IgD-negative memory B cell (primary cell): ENCODE results near the gene IL23R. TPM values are rescaled to one million over a fixed set of nuclear protein-coding genes. Genes with fewer than 3 reads are reported as not detected.

Experiments used
- H3K27ac Mint-ChIP-seq, 3 donors: one replicate each; pipeline ENCODE4 v1.8.0; 2020 to 2022; ENCODE audit warnings: mild to moderate bottlenecking in 3 of 3, mixed read lengths in 3 of 3, moderate library complexity in 1 of 3
- H3K27me3 Mint-ChIP-seq: one replicate; pipeline ENCODE4 v1.8.0; 2021; ENCODE audit warnings: mixed read lengths
- H3K36me3 Mint-ChIP-seq: one replicate; pipeline ENCODE4 v1.8.0; 2020; ENCODE audit warnings: mild to moderate bottlenecking, mixed read lengths
- H3K4me1 Mint-ChIP-seq, 3 donors: one replicate each; pipeline ENCODE4 v1.8.0; 2020 to 2022; ENCODE audit warnings: mixed read lengths in 3 of 3, mild to moderate bottlenecking in 1 of 3
- H3K4me3 Mint-ChIP-seq, 4 donors: one replicate each; pipeline ENCODE4 v1.8.0; 2020 to 2022; ENCODE audit warnings: mild to moderate bottlenecking in 4 of 4, mixed read lengths in 4 of 4, moderate library complexity in 3 of 4
- H3K9me3 Mint-ChIP-seq, 3 donors: one replicate each; pipeline ENCODE4 v1.8.0; 2020 to 2021; ENCODE audit warnings: mixed read lengths in 3 of 3, mild to moderate bottlenecking in 1 of 3
- polyA plus RNA-seq: library from polyadenylated mRNA; unstranded; fragments of 300-500 nt; fragmentation: Illumina TruSeq; gene quantifications from one replicate; pipeline ENCODE4 v1.2.3, GENCODE V29; 2021

The IL23R gene
- polyA plus RNA-seq, 1 donor from 2014 or later: not detected

DNA sequence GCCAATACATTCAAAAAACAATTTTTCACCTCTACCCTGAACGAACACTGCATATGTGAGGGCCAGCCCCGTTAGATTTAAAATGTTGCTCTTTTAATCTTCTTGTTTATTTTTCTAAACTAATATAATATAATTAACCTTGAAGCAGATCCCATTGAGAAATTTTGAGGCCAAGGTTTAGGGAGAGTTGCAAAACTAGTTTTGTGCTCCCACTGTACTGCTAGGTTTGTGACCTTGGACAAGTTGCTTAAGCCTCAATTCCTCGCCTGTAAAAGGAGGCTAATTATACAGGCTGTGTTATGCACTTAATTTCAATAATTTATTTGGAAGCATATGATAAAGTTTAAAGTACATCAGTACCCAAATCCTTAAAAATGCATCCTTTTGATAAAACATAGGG lies 3.7 kb downstream of the IL23R start:
- H3K4me3 Mint-ChIP-seq: no peak overlapping the region
- H3K27ac Mint-ChIP-seq: no peak overlapping the region
- H3K36me3 Mint-ChIP-seq: no peaks in the 10 kb centered on the region
- peaks cover 0 to 4% (median 1%) of the 10 kb centered on the region in 3 donors for H3K4me1 Mint-ChIP-seq
- peaks cover 2 to 4% (median 4%) of the 10 kb centered on the region in 3 donors for H3K9me3 Mint-ChIP-seq
- H3K27me3 Mint-ChIP-seq: peaks cover 1% of the 10 kb centered on the region

DNA sequence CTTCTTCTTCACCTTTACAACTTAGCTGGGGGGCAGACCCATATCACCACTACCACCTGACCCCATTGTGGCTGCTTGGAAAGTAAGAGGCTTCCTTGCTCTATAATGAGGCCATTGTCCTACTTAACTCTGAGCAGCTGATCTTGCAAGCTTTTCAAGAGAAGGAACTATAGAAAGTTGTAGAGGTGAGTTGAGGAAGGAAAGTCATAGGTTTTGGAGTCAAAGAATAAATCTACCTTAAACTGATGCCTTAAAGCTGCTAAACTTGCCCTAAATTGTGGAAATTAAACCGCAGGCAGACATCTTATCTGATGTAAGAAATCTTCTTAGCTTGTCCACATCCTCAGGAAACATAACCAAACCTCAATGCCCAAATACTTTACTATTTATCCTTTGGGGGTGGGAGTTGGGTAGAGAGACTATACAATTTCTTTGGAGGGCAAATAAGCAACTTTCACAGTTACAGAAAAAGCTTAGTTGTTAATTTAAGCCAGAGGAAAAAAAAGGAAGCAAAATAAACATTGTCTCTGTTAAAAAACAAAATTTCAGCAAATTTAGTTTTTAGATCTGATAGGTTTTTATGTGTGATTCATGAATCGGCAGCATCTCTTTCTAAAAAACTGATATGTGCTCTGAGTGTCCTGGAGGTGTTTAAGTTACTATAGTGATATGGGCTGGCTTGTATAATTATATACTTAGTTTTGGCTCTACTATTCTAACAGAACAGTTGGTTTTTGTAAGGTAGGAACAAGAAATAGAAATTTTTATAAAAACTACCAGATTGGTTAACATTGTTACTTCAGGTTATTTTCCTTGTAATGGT lies 4.7 kb downstream of the IL23R start:
- H3K4me3 Mint-ChIP-seq: peak overlapping the region in 1 of 4 donors; percentile 68
- H3K27ac Mint-ChIP-seq: no peak overlapping the region
- no peaks in the 10 kb centered on the region for H3K9me3 Mint-ChIP-seq
- H3K36me3 Mint-ChIP-seq: no peaks in the 10 kb centered on the region
- peaks cover 1% of the 10 kb centered on the region for H3K27me3 Mint-ChIP-seq
- H3K4me1 Mint-ChIP-seq: peaks cover 0 to 4% (median 2%) of the 10 kb centered on the region in 3 donors

DNA sequence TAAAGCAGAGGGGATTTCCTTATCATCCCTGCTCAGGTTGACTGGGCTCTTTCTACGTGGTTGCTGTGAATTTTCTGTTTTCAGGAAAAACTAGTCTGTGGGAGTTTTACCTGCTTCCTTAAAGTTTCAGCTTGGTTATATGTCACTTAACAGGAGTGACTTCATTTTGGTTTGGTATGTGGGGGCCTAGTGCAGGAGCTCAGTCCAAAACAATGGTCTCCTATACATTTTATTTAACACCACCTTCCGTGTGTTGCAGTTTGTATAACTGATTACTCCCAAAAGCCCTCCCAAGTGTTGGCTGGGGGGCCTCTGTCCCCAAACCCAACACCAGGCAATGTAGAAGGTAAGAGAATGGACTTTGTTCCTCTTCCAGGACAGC lies 5.3 kb downstream of the IL23R start:
- Mint-ChIP-seq H3K27ac (no peak overlapping the region), H3K4me3 (no peak overlapping the region), H3K27me3 (peaks cover 1% of the 10 kb centered on the region), H3K9me3 (no peaks in the 10 kb centered on the region), H3K4me1 (peaks cover 0 to 2% (median 0%) of the 10 kb centered on the region in 3 donors), H3K36me3 (no peaks in the 10 kb centered on the region)

DNA sequence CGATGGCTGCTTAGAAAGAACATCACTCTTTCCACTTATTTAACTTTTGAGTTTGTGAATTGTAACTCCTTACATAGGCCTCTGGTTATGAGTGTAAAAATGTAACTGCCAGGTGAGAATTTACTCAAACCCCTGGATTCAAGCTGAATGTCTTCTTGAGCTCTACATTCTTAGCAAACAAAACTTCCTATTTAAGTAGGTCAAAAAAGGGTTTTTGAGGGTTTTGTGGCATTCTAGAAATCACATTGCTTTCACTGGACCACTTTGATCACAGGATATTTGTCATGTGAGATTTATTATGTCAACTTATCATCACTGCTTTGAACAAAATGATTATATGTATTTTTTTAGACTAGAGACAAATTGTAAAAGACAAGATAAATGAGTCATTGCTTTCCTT lies 5.7 kb downstream of the IL23R start:
- Mint-ChIP-seq H3K36me3 (no peaks in the 10 kb centered on the region), H3K9me3 (no peaks in the 10 kb centered on the region), H3K27me3 (peaks cover 1% of the 10 kb centered on the region), H3K4me1 (peaks cover 0 to 2% (median 0%) of the 10 kb centered on the region in 3 donors), H3K4me3 (no peak overlapping the region), H3K27ac (peak overlapping the region in 1 of 3 donors; percentile 48)

DNA sequence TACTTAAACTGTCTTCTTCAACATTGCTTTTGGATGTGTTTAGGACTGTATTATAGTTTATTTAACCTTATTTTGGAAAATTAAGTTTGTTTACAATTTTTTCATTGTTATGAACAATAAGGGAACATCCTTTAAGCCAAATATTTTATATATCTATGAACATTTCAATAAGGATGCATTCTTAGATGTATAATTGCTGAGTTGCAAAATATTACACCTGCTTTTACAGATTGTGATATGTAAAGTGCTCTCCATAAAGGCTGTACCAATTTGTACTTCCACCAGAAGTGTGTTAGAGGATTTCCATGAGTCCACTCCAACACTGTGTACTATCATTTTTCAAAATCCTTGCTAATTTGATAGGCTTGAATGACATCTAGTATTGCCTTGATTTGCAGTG lies 7.7 kb downstream of the IL23R start:
- Mint-ChIP-seq H3K4me3 (no peak overlapping the region), H3K27ac (no peak overlapping the region), H3K27me3 (peaks cover 2% of the 10 kb centered on the region), H3K4me1 (peaks cover 0 to 2% (median 0%) of the 10 kb centered on the region in 3 donors), H3K36me3 (no peaks in the 10 kb centered on the region), H3K9me3 (no peaks in the 10 kb centered on the region)

DNA sequence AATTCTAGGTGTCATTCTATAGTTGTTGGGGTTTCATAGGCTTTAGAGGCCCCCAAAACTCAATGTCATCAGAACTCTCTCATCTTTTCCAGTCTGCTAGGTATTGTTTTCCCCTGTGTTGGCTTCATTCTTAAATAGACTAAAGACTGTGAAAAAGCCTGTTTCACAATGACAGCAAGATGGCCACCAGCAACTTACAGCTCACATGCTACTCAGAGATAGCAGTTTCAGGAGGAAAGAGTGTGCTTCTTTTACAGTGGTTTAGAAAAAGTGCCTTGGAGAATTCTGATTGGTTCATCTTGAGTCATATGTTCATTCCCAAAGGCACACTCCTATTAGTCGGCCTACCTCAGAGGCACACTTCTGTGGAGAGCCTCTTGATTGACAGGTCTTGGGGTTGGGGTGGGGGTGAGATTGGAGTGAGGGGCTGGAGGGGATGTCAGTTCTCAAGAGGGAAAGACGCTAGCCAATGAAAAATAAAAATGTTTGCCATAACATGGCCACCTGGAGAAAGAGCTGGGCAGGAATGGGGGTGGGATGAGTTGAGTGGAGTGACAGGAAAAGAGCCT lies 8.5 kb downstream of the IL23R start:
- Mint-ChIP-seq H3K9me3 (no peaks in the 10 kb centered on the region), H3K4me3 (peak overlapping the region in 1 of 4 donors; percentile 44), H3K4me1 (peaks cover 0 to 2% (median 0%) of the 10 kb centered on the region in 3 donors), H3K27me3 (peaks cover 2% of the 10 kb centered on the region), H3K36me3 (no peaks in the 10 kb centered on the region), H3K27ac (no peak overlapping the region)

DNA sequence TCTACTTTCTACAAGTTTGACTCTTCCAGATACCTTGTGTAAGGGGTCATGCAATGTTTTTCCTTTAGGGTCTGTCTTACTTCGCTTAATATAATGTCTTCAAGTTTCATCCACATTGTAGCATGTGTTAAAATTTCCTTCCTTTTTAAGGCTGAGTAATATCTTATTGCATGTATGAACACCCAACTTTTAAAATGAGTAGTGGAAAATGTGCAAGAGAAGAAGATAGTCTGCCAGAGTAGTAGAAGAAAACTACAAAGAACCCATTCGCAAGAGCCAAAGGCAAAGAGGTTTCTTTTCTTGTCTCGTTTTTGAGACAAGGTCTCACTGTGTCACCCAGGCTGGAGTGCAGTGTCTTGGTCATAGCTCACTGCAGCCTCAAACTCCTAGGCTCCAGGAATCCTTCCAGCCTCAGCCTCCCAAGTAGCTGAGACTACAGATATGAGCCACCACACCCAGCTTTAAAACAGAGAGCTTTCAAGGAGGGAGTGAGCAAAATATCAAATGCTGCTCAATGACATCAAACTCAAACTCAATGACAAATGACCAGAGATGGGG lies 9.4 kb downstream of the IL23R start:
- Mint-ChIP-seq H3K27me3 (peaks cover 2% of the 10 kb centered on the region), H3K4me3 (no peak overlapping the region), H3K27ac (no peak overlapping the region), H3K36me3 (no peaks in the 10 kb centered on the region), H3K9me3 (no peaks in the 10 kb centered on the region), H3K4me1 (peaks cover 0 to 2% (median 0%) of the 10 kb centered on the region in 3 donors)

DNA sequence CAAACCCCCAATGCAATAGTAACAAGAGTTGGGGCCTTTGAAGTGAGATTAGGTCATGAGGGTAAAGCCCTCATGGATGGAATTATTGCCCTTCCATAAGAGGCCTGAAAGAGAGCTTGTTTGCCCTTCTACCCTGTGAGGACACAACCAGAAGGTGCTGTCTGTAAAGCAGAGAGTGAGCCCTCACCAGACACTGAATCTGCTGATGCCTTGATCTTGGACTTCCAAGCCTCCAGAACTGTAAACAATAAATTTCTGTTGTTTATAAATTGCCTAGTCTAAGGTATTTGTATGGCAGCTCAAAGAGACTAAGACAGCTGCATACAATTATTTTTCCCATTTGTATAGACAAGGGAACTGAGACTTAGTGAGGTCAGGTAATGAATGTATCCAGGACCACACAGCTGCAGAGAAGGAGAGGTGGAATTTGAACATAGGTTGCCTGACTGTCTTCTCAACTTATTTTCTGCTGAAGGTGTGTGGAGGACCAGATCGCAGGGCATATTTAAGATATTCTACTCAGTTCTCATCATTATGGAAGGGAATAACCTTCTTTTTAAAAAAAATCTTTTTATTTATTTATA lies 18.7 kb downstream of the IL23R start:
- H3K36me3 Mint-ChIP-seq: peaks cover 2% of the 10 kb centered on the region
- no peak overlapping the region for H3K4me3 Mint-ChIP-seq
- no peak overlapping the region for H3K27ac Mint-ChIP-seq
- no peaks in the 10 kb centered on the region for H3K9me3 Mint-ChIP-seq
- no peaks in the 10 kb centered on the region for H3K4me1 Mint-ChIP-seq
- peaks cover 7% of the 10 kb centered on the region for H3K27me3 Mint-ChIP-seq

DNA sequence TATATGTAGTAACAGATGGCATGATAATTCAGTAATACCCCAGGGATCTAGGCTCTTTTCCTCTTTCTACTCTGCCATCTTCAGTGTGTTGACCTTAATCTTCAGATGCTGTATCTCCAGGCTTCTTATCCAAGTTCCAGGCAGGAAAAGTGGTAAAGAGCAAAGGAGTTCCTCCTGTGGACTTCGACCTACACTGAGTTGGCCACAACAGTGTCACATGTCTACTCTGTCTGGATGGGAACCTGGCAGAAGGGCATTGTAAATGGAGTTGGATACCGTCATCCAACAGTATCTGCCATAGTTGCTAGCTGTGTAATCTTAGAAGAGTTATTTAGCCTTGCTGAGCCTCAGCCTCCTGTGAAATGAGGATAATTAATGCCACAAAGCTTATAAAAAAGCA lies 21.9 kb downstream of the IL23R start:
- Mint-ChIP-seq H3K9me3 (no peaks in the 10 kb centered on the region), H3K27me3 (peaks cover 2% of the 10 kb centered on the region), H3K4me1 (no peaks in the 10 kb centered on the region), H3K36me3 (peaks cover 2% of the 10 kb centered on the region), H3K27ac (no peak overlapping the region), H3K4me3 (no peak overlapping the region)

DNA sequence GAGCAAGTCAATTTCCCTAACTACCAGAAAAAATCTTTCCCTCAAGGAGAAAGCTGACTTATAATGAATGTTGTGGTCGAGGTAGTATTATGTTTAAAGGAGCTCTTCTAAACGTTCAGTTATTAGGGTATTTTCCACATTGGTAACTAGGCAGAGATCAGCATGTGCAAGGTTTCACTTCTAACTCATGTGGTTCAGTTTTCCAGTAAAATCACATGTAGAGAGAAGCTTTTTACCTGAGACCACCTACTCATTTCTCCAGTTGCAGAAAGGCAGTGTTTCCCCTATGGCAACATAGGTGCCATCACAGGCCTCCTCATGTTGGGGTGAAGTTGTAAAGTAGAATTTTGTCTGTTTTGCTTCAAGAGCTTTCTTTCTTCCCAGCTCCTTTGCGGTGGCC lies 23.7 kb downstream of the IL23R start:
- Mint-ChIP-seq H3K27ac (no peak overlapping the region), H3K9me3 (no peaks in the 10 kb centered on the region), H3K36me3 (no peaks in the 10 kb centered on the region), H3K4me1 (no peaks in the 10 kb centered on the region), H3K27me3 (peaks cover 2% of the 10 kb centered on the region), H3K4me3 (no peak overlapping the region)

DNA sequence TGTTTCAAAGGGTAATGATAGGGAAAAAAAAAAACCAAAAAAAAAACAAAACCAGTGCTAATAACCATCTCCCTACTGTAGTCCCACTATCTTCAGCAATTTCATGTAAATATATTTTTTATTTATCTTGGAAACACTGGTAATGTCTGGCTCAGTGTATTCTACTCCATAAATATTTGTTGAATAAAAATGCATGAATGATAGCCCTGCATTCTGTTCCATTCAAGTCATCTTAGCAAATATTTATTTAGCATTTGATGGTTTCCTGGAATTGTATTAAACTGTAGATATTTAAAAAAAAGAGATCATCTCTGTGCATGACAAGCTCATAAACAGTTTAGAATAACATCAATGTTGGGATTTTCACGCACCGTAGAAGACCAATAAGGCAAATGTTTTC lies 24.2 kb downstream of the IL23R start:
- Mint-ChIP-seq H3K9me3 (no peaks in the 10 kb centered on the region), H3K27me3 (peaks cover 2% of the 10 kb centered on the region), H3K4me3 (no peak overlapping the region), H3K4me1 (no peaks in the 10 kb centered on the region), H3K27ac (no peak overlapping the region), H3K36me3 (no peaks in the 10 kb centered on the region)

DNA sequence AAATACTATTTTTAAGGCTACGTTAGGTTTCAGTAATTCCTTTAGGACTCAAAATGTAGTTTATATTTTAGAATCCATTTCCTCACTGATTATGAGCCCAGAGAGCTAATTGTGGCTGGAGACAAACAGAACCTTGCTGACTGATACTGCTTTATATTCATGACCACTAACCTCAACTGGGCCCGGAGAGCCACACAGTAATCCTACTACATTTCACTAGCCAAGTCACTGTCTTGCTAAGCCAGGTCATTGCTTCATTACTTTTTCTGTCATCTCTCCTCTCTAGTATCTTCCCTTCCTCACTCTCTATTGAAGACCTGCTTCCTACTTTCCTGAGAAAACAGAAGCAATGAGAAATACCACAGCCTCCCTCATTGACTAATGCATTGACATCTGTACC lies 24.7 kb downstream of the IL23R start:
- H3K36me3 Mint-ChIP-seq: no peaks in the 10 kb centered on the region
- no peaks in the 10 kb centered on the region for H3K4me1 Mint-ChIP-seq

DNA sequence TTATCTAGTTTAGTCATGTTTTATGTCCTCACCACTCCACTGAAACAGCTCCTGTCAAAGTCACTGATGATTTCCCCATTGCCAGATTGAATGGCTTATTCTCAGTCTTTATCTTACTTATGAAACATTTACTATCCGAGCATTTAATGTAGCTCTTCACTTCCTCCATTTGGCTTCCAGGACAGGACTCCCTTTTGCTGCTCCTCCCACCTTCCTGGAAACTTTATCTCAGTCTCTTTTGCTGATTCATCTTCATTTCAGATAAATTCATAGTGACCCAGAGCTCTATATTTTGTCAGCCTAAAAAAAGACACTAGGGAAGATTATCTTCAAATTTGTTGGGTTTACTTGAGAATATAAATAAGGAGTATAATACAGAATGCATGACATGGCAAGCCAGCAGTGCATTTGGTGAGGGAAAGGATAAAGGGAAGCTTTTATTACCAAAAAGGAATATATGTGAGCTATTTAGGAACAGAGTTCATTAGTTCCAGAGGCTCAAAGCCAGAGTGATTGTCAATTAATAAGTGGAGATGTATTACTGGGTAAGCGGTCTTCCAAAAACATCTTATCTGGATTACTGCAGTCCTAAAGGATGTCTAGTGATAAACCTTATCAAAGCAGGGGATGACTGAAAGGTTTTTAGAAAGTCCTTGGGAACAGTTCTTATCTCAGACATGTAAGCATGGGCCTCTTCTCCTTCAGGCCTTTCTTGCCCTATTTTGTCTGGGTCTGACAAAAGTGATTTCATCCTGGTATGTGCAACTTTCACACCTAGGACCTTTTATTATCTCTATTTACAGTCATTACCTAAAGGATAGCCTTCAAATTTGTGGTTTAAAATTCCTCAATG lies 25.6 kb downstream of the IL23R start:
- Mint-ChIP-seq H3K4me3 (no peak overlapping the region), H3K27me3 (peaks cover 2% of the 10 kb centered on the region), H3K9me3 (no peaks in the 10 kb centered on the region), H3K4me1 (no peaks in the 10 kb centered on the region), H3K27ac (no peak overlapping the region), H3K36me3 (no peaks in the 10 kb centered on the region)

More for the DNA sequence above, 24.7 kb downstream of the IL23R start:
- no peaks in the 10 kb centered on the region for H3K9me3 Mint-ChIP-seq
- no peak overlapping the region for H3K4me3 Mint-ChIP-seq
- no peak overlapping the region for H3K27ac Mint-ChIP-seq
- H3K27me3 Mint-ChIP-seq: peaks cover 2% of the 10 kb centered on the region

DNA sequence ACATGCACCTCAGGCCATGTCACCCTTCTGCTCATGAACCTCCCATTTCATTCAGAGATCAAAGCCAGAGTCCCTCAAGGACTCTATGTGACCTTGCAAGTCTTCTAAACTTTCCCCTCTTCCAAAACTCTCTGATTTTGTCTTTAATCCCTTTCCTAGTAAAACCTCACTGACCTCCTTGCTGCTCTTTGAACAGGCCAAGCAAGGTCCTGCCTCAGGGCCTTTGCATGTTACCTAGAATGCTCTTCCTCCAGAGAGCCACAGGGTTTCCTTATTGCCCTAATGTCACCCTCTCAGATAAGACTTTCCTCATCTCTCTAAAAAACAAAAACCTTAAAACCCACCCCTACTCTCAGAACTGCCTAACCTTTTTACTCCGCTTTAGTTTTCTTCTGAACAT lies 26.6 kb downstream of the IL23R start:
- Mint-ChIP-seq H3K4me1 (no peaks in the 10 kb centered on the region), H3K36me3 (no peaks in the 10 kb centered on the region), H3K4me3 (no peak overlapping the region), H3K27ac (no peak overlapping the region), H3K9me3 (no peaks in the 10 kb centered on the region), H3K27me3 (peaks cover 2% of the 10 kb centered on the region)

DNA sequence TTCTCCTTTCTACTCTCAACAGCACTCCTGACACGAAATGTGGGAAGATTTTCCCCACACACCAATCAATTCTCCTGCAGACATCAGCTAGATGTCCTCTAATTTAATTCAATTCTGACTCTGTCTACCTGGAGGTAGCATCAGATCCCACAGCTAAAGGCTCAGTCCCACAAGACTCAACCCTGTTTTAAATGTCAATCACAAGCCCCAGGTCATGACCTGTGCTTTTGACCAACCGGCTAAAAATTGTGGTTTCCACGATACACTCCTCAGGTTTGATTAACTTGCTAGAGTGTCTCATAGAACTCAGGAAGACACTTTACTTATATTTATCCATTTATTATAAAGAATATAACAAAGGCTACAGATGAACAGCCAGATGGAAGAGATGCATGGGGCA lies 27.4 kb downstream of the IL23R start:
- Mint-ChIP-seq H3K4me1 (no peaks in the 10 kb centered on the region), H3K36me3 (peaks cover 2% of the 10 kb centered on the region), H3K27ac (no peak overlapping the region), H3K27me3 (peaks cover 2% of the 10 kb centered on the region), H3K4me3 (no peak overlapping the region), H3K9me3 (no peaks in the 10 kb centered on the region)
